HG02623 (cell line): ENCODE measurements around the gene FAM153A.
"Not testable (repeated sequence)": the region's sequence is repeated elsewhere in the genome, so short reads cannot be mapped to it uniquely, and the experiment has no call there.

Experiments
- ATAC-seq: cut with Tn5 transposase; IDR thresholded peaks from one replicate; pipeline ENCODE4 v1.9.1; 2021; ENCODE audit warnings: moderate library complexity; ENCODE audit not compliant: unreplicated experiment

FAM153A gene

GRCh38 chr5:177747354-177747753 is 35.3 kb downstream of the FAM153A start:
- not testable (repeated sequence) for ATAC-seq

GRCh38 chr5:177724858-177725257 is 57.8 kb downstream of the FAM153A start:
- not testable (repeated sequence) for ATAC-seq

- not testable (repeated sequence) for ATAC-seq
Observed at GRCh38 chr5:177723831-177724485, 58.7 kb downstream of the FAM153A start.

GRCh38 chr5:177722829-177723228 is 59.9 kb downstream of the FAM153A start:
- ATAC-seq = not testable (repeated sequence)

GRCh38 chr5:177719989-177720388 is 62.7 kb downstream of the FAM153A start:
- ATAC-seq = not testable (repeated sequence)

- not testable (repeated sequence) for ATAC-seq
Observed at GRCh38 chr5:177715423-177715822, 67.3 kb downstream of the FAM153A start.

GRCh38 chr5:177696100-177696499 is 86.6 kb downstream of the FAM153A start:
- not testable (repeated sequence) for ATAC-seq

- ATAC-seq = not testable (repeated sequence)
Observed at GRCh38 chr5:177695356-177695930, 87.3 kb downstream of the FAM153A start.

- ATAC-seq = not testable (repeated sequence)
Observed at GRCh38 chr5:177694518-177694835, 88.2 kb downstream of the FAM153A start.

- not testable (repeated sequence) for ATAC-seq
Observed at GRCh38 chr5:177693671-177694517, 88.8 kb downstream of the FAM153A start.

GRCh38 chr5:177692969-177693368 is 89.7 kb downstream of the FAM153A start:
- not testable (repeated sequence) for ATAC-seq

- ATAC-seq = not testable (repeated sequence)
Observed at GRCh38 chr5:177692507-177692906, 90.2 kb downstream of the FAM153A start.

- not testable (repeated sequence) for ATAC-seq
Observed at GRCh38 chr5:177689011-177689610, 93.6 kb downstream of the FAM153A start.

GRCh38 chr5:177688091-177688490 is 94.6 kb downstream of the FAM153A start:
- ATAC-seq = not testable (repeated sequence)

GRCh38 chr5:177681920-177682319 is 100.8 kb downstream of the FAM153A start:
- not testable (repeated sequence) for ATAC-seq
